GM21723 (cell line): Measurements from ENCODE around the gene MAP4.
"Not testable (repeated sequence)": the region's sequence is repeated elsewhere in the genome, so short reads cannot be mapped to it uniquely, and the experiment has no call there.

Experiments
- ATAC-seq: cut with Tn5 transposase; IDR thresholded peaks from one replicate; pipeline ENCODE4 v1.9.1; 2021; ENCODE audit warnings: mild to moderate bottlenecking, moderate library complexity; ENCODE audit not compliant: unreplicated experiment

The MAP4 gene

DNA sequence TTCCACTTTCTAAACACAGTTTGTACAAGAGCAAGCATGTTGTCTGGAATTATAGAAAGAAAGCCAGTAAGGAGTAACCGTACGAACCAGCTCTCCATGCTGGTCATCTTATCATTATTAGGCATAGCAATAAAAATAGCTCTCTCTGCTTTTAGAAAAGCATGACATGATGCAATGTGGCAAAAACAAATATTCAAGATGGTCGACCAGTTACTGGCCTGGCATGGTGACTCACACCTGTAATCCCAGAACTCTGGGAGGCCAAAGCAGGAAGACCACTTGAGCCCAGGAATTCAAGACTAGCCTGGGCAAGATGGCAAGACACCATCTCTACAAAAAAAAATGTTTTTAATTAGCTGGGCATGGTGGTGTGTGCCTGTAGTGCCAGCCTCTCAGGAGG is 2.6 kb upstream of the MAP4 start:
- ATAC-seq, result no peak

DNA sequence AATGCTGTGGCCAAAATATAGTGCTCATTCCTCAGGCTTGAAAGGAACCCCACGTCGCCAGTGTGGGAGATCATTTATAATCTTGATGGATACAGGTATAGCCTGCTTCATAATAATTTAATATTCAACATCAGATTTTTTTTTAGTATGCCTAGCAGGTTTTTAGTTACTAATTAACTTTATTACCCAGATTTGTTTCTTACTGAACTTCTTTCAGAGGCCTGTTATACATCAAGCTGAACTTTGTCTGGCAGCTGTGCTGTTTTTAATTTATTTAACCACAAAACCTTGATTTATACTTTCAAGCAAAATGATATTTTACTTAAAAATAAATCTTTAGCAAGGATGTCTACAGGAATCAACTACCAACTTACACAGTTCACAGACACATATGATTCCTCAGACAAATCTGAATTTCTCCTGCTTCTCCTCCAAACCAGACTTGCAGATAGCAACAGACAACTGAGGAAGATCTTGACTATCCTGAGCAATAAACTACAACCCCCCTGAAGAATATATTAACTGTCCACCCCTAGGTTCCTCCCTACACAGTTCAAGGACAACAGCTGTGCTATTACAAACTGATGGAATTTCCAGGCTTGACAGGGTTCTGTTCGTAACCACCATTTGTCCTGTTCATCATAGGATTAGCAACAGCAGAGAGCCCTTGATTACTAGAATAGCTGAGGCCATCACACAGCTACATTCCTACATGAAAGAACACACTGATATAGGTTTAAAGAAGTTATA is 610 bp downstream of the MAP4 start:
- ATAC-seq, result no peak

DNA sequence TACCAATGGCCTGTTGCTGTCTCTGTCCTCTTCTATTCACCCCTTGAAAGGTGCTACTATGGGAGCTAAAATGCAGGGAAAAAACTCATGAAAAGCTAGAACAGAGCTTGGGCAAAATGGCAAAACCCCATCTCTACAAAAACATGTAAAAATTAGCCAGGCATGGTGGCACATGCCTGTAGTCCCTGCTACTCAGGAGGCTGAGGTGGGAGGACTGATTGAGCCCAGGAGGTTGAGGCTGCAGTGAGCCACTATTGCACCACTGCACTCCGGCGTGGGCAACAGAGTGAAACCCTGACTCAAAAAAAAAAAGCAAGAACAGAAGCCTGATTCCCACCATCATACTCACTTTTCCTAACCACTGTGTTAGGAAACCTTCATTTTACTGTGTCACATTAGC is 1.9 kb downstream of the MAP4 start:
- no peak for ATAC-seq

DNA sequence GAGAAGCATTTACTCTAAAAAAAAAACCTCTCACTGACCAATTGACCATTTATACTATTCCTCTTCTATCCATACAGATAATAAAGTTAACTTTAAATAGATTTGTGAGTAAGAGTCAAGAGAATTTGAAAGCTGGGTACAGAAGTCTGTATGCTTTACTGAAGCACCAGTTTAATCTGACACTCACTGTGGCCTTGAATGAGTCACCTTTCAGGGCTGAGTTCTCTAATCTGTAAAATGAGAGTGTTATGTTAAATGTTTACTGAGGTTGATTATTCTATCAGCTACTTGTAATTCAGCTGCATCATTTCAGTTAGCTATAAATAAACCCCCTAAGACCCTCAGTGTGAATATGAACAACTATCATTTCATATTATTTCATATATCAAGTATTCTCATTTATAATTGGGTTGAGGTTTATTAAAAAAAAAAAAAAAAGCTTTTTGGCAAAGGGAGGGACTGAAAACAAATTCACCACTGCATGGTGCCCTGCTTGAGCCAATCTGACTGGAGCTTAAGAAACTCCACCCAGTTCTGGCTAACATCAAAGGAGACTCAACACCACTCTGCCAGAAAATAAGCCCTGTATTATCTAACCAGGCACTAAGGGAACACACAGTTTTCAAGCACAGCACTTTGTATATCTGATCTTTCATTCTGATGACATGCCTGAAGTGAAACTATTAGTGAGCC is 2.8 kb downstream of the MAP4 start:
- no peak for ATAC-seq

DNA sequence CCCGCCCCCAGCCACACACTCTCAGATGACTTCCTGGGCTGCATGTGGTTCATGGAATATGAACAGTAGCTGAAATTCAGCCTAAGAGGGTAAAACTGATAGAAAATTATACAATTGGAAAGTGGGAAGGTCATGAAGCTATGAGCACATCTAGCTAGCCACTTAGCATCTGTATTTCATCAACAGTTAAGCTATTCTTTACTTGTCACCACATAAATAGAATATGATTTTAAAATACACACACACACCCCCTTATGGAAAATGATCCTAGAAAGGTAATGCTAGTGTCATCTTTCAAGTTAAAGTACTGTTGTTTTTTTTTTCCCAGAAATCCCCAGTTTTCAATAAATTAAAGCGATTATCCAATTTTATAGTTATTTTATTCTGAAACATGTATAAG is 3.6 kb downstream of the MAP4 start:
- no peak for ATAC-seq

DNA sequence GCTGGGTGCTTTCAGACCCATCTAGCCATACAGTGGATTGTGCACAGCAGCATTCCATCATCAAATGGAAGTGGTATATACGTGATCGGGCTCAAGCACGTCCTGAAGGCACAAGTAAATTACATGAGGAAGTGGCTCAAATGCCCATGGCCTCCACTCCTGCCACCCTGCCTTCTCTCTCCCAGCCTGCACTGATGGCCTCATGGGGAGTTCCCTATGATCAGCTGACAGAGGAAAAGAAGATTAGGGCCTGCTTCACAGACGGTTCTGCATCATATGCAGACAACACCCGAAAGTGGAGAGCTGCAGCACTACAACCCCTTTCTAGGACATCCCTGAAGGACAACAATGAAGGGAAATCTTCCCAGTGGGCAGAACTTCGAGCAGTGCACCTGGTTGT is 8.2 kb downstream of the MAP4 start:
- ATAC-seq, result not testable (repeated sequence)

DNA sequence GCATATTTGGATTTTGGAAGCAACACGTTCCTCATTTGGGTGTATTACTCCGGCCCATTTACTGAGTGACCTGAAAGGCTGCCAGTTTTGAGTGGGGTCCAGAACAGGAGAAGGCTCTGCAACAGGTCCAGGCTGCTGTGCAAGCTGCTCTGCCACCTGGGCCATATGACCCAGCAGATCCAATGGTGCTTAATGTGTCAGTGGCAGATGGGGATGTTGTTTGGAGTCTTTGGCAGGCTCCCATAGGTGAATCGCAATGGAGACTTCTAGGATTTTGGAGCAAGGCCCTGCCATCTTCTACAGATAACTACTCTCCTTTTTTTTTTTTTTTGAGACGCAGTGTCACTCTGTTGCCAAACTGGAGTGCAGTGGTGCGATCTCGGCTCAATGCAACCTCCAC is 8.9 kb downstream of the MAP4 start:
- not testable (repeated sequence) for ATAC-seq

DNA sequence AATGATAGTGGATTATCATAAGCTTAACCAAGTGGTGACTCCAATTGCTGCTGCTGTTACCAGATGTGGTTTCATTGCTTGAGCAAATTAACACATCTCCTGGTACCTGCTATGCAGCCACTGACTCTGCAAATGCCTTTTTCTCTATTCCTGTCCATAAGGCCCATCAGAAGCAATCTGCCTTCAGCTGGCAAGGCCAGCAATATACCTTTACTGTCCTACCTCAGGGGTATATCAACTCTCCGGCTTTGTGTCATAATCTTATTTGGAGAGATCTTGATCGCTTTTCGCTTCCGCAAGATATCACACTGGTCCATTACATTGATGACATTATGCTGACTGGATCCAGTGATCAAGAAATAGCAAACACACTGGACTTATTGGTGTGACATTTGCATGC is 9.4 kb downstream of the MAP4 start:
- ATAC-seq, result not testable (repeated sequence)

DNA sequence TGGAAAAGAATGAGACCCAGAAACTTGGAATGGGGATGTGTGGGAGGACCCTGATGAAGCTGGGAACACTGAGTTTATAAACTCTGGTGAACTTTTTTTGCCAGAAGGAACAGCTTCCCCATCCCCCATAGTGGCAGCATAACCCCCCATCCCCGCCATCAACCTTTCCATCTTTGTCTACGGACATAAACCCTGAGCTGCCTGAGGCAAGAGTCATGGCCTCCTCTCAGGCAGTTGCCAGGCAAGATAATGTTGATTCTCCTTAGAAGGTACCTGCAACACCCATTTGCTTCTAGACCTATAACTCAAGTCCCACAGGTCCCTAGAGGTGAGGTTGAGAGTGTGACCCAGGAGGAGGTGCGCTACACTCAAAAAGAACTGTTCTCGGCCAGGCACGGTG is 11.5 kb downstream of the MAP4 start:
- no peak for ATAC-seq

DNA sequence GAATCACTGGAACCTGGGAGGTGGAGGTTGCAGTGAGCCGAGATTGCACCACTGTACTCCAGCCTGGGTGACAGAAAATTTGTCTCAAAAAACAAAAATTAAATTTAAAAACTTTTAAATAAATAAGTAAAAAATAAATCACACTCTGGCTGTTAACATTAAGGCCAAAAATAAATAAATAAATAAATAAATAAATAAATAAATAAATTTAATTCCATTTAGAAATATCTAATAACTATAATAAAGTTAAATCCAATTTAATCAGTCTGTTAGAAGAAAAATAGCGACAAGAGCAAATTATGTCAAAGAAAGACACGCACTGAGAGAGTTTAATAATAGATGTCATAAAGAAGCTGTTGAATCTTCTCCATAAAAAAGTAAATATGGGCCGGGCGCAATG is 13.4 kb downstream of the MAP4 start:
- ATAC-seq, result no peak

DNA sequence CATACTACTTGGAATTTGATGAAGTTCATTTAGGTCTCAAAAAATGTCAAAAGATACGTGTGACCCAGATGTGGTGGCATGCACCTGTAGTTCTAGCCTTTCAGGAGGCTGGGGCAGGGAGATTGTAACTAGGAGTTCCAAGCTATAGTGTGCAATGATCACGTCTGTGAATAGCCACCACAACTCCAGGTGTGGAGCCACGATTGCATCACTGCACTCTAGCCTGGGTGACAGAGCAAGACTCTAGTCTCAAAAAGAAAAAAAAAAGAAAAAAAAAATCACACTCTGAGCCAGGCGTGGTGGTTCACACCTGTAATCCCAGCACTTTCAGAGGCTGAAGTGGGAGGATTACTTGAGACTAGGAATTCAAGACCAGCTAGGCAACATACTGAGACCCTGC is 14.2 kb downstream of the MAP4 start:
- ATAC-seq, result no peak

DNA sequence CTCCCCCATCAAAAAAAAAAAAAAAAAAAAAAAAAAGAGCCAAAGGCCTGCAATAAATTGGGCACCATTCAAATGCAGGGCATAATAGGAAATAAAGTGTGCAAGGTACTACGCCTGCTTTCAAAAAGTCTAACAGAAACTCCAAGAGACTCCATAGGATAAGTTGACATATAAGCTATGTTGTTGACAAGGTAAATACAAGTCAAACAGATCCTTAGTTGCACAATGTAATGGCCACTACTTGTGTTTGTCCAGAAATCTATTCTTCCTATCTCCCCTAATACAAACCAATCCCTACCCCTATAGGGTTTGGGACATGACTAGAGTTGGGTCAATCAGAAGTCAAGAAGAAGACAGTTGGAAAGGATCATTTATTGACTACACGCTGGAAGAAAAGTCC is 16.0 kb downstream of the MAP4 start:
- ATAC-seq, result no peak

DNA sequence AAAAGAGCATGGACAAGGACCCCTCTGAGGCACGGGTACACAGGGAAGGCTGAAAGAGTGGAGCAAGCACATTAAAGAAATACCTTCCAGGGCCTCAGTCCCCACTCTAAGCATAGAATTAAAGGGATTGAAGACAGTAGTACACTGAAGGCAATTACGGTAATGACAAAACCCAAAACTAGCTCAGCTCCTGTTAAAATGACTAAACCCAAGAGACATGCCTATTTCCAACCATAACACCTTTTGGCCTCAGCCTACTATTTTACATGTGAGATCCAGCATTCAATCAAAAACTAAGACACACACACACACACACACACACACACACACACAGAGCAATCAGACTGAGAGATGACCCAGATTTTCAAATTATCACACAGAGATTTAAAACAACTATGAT is 19.8 kb downstream of the MAP4 start:
- ATAC-seq, result no peak

DNA sequence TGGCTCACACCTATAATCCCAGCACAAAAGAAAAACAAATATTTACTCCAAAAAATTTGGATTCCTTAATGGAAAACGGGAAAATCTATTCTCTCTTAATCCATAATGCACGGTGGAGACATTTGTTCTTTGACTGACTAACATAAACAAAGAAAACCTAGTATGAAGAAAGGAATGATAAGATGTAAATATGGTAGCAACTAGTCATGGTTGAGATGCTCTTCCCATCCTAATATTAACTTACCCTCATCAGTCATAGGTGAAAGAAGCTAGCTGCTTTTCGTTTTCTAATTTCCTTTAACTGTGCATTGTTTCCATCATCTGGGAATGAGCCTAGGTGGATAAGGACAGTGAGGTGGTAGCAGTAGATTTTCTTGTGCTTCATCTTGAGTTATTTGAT is 22.0 kb downstream of the MAP4 start:
- no peak for ATAC-seq

DNA sequence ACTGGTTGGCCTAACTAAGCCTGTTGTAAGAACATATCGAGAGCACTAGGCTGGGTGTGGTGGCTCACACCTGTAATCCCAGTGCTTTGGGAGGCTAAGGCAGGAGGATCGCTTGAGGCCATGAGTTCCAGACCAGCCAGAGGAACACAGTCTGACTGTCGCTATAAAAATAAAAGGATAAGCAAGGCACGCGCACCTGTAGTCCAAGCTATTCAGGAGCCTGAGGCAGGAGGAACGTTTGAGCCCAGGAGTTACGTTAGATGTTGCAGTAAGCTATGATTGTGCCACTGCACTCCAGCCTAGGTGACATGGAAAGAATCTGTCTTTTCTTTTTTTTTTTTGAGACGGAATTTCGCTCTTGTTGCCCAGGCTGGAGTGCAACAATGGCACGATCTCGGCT is 24.9 kb downstream of the MAP4 start:
- no peak for ATAC-seq

DNA sequence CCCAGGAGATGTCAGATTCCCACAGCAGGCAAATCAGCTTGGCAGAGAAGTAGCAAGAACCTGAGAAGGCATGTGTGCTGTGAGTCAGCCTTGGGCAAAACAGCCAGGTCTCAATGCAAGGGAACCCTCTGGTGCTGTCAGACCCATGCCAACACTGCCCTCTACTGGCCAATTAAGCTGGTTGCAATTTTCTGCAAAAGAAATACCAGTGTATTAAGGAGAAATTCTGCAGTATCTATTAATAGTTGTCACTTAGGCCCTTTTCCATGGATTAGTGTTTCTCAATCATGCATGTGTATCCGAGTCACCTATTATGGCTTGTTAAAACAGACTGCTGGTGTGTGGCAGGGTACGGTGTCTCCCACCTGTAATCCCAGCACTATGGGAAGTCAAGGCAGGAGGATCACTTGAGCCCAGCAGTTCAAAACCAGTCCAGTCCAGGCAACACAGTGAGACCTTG is 26.2 kb downstream of the MAP4 start:
- ATAC-seq, result no peak

DNA sequence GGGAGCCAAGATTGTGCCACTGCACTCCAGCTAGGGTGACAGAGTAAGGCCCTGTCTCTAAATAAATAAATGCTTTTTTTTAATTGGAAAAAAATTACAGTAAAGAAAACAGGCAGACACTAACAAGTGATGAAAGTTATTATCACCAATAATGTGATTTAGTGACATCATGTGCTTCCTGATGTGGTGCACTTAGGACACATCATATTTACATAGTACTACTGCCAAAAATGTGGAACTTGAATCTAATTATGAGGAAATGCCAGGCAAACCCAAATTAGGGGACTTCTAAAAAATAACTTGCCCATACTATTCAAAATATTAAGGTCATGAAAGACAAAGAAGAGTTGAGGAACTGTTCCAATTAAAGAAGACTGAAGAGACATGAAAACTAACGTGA is 30.8 kb downstream of the MAP4 start:
- no peak for ATAC-seq

DNA sequence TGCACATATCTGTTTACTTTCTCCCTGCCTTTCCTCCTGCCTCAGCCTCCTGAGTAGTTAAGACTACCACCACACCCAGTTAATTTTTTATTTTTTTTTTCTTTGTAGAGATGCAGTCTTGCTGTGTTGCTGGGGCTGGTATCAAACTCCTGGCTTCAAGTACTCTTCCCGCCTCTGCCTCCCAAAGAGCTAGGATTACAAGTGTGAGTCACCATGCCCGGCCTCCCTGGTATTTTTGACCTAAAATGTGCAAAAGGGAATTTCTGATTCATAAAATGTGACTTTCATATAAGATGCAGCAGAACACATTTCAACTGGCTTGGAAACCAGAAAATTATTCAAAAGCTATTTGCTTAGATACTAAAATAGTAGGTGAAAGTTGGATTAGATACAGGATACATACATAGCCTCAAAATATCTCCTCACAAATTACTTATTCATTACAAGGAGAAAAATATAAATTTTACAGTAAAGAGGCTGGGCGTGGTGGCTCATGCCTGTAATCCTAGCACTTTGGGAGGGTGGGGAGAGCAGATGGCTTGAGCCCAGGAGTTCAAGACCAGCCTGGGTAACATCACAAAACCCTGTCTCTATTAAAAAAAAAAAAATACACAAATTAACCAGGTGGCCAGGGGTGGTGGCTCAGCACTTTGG is 32.0 kb downstream of the MAP4 start:
- ATAC-seq, result no peak

DNA sequence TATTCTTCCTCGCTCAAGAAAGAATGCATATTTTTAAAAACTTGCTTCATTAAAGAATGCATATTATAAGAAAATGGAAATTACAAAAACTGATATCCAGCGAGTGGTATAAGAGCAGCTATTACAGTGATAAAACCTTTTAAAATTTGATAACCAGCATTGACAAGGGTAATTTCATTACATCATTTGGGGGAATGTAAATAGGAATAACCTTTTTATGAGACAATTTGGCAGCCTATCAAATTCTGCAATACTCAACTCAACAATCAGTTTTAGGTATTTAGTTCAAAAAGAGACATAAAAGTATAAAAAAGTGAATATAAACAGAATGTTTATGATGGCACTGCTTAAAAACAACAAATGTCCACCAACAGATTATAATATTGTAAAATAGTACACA is 35.4 kb downstream of the MAP4 start:
- no peak for ATAC-seq

DNA sequence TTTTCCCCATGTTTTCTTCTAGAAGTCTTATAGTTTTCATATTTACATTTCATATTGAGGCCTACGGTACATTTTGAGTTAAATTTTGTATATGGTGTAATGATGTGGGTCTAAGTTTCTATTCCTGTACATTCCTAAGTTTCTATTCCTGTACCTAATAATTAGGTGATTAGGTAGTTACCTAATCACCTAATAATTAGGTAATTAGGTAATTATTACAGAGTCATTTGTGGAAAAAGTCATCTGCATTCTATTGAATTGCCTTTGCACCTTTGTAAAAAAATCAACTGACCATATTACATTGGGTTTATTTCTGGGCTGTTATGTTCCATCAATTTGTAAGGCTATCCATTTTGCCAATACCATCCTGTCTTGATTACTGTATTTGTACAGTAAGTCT is 37.1 kb downstream of the MAP4 start:
- ATAC-seq, result no peak

DNA sequence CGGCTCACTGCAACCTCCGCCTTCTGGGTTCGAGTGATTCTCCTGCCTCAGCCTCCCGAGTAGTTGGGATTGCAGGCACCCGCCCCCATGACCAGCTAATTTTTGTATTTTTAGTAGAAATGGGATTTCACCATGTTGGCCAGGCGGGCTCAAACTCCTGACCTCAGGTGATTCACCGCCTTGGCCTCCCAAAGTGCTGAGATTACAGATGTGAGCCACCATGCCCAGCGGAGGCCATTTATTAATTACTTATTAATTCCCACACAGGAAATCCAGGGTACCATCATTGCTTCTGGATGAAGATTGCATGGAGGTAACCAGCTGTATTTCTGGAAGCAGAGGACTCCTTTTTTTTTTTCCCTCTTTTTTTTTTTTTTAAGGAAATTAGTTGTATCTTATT is 37.8 kb downstream of the MAP4 start:
- no peak for ATAC-seq

DNA sequence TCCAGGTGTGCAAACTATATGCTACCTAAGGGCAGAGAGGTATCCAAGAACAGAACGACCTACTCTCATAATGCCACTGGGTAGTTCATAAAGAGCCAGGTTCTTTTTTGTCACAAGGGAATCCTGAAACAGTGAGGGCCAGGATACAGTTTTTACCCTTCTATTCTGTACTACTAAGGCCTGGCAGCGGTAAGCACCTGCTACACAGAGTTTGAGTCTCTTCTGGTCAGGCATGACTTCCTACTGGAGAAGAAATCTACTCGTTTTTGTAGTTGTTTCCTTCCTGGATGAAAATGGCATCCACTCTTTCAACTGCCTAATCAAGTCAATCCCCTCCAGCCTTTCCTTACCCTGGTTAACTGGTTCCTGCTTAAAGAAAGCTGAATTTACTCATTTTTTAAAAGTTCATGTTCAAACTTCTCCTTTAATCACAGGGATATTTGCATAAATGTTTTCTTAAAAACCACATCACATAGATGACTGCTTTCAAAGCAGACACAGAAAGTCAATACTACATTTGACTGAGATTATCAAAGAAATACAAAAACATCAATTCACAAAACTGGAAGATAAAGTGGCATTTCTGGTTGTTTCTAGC is 40.0 kb downstream of the MAP4 start:
- peak; percentile 67 for ATAC-seq
